Activated CD8-positive, alpha-beta memory T cell treated with anti-CD3 and anti-CD28 coated beads for 36 hours (primary cell): Measurements from ENCODE around the gene PITPNM1. TPM values are rescaled to one million over a fixed set of nuclear protein-coding genes. Genes with fewer than 3 reads are reported as not detected.

Source experiments
- CTCF ChIA-PET: fragments of 350-600 bp; sonication (Branson Sonifier 250); formaldehyde crosslinking; loops from one replicate; lab custom pipeline; 2021; ENCODE audit warnings: antibody characterized with exemption; lab: Charles Lee
- POLR2A ChIA-PET: fragments of 350-600 bp; sonication (Branson Sonifier 250); formaldehyde crosslinking; loops from one replicate; lab custom pipeline; 2021; ENCODE audit warnings: antibody characterized with exemption; lab: Charles Lee
- total RNA-seq, 2 experiments: library from RNA; stranded (reverse); gene quantifications; one replicate each; pipeline ENCODE4 v1.2.3, GENCODE V29; 2021

Gene PITPNM1
- total RNA-seq, 2 experiments from 2014 or later, result 102 to 104 TPM

- POLR2A ChIA-PET, result interaction anchor here (0.5 to 2.0 kb wide), 3 partner anchors 16 to 99 kb away, joined by 3 to 6 read pairs (median 6); no protein-coding TSS in a partner anchor
- CTCF ChIA-PET, result interaction anchor here (0.7 to 1.6 kb wide), 4 partner anchors 17 to 72 kb away, joined by 3 to 5 read pairs (median 4); partner anchors contain the start of gene PTPRCAP
These were observed 1.4 kb upstream of the PITPNM1 start for GRCh38 chr11:67506426-67507051.

GRCh38 chr11:67505605-67506396, 638 bp upstream of the PITPNM1 start:
- CTCF ChIA-PET, result interaction anchor here (0.7 to 1.7 kb wide), 8 partner anchors 17 to 105 kb away, joined by 3 to 10 read pairs (median 4); partner anchors contain the start of genes PPP1CA and PTPRCAP
- POLR2A ChIA-PET, result interaction anchor here (1.0 to 2.0 kb wide), 4 partner anchors 15 to 104 kb away, joined by 3 to 6 read pairs (median 3); partner anchors contain the start of gene PPP1CA

GRCh38 chr11:67504005-67504949, 886 bp downstream of the PITPNM1 start:
- POLR2A ChIA-PET, result interaction anchor here (1.3 to 2.0 kb wide), 2 partner anchors 14 to 103 kb away, joined by 3 to 6 read pairs; partner anchors contain the start of gene PPP1CA
- CTCF ChIA-PET, result interaction anchor here (1.7 kb wide), 1 partner anchor 39 kb away, joined by 5 read pairs; no protein-coding TSS in a partner anchor

- ChIA-PET CTCF (interaction anchor here (0.6 kb wide), 1 partner anchor 159 kb away, joined by 3 read pairs; no protein-coding TSS in a partner anchor), POLR2A (interaction anchor here (1.1 kb wide), 1 partner anchor 19 kb away, joined by 3 read pairs; no protein-coding TSS in a partner anchor)
These were observed 1.8 kb downstream of the PITPNM1 start for GRCh38 chr11:67503119-67504004.

GRCh38 chr11:67502328-67502979, 2.7 kb downstream of the PITPNM1 start:
- CTCF ChIA-PET, result interaction anchor here (0.8 kb wide), 1 partner anchor 15 kb away, joined by 3 read pairs; no protein-coding TSS in a partner anchor
- POLR2A ChIA-PET, result interaction anchor here (1.1 kb wide), 1 partner anchor 18 kb away, joined by 3 read pairs; no protein-coding TSS in a partner anchor

- POLR2A ChIA-PET, result no interaction called here
- CTCF ChIA-PET, result interaction anchor here (0.6 to 1.5 kb wide), 3 partner anchors 14 to 145 kb away, joined by 3 to 4 read pairs (median 3); partner anchors contain the start of gene PTPRCAP
These were observed 3.3 kb downstream of the PITPNM1 start for GRCh38 chr11:67501854-67502253.

- ChIA-PET CTCF (interaction anchor here (0.6 to 1.6 kb wide), 3 partner anchors 14 to 144 kb away, joined by 3 to 5 read pairs (median 4); partner anchors contain the start of gene PTPRCAP), POLR2A (no interaction called here)
These were observed 4.1 kb downstream of the PITPNM1 start for GRCh38 chr11:67500831-67501715.

- POLR2A ChIA-PET, result interaction anchor here (0.6 kb wide), 1 partner anchor 41 kb away, joined by 3 read pairs; no protein-coding TSS in a partner anchor
- CTCF ChIA-PET, result interaction anchor here (1.5 to 1.6 kb wide), 3 partner anchors 13 to 99 kb away, joined by 4 to 5 read pairs (median 4); partner anchors contain the start of genes PPP1CA and PTPRCAP
These were observed 4.7 kb downstream of the PITPNM1 start for GRCh38 chr11:67500484-67500821.

GRCh38 chr11:67499808-67500483, 5.2 kb downstream of the PITPNM1 start:
- ChIA-PET POLR2A (interaction anchor here (0.6 kb wide), 1 partner anchor 41 kb away, joined by 3 read pairs; no protein-coding TSS in a partner anchor), CTCF (interaction anchor here (1.1 to 1.6 kb wide), 3 partner anchors 13 to 99 kb away, joined by 4 to 5 read pairs (median 4); partner anchors contain the start of gene PPP1CA)

GRCh38 chr11:67498544-67498972, 6.6 kb downstream of the PITPNM1 start:
- ChIA-PET POLR2A (no interaction called here), CTCF (interaction anchor here (1.6 kb wide), 1 partner anchor 97 kb away, joined by 4 read pairs; the partner anchor contains the start of gene PPP1CA)

GRCh38 chr11:67497656-67498291, 7.4 kb downstream of the PITPNM1 start:
- ChIA-PET CTCF (no interaction called here), POLR2A (no interaction called here)

GRCh38 chr11:67496113-67496512, 9.1 kb downstream of the PITPNM1 start:
- ChIA-PET CTCF (no interaction called here), POLR2A (no interaction called here)

GRCh38 chr11:67495234-67496005, 9.7 kb downstream of the PITPNM1 start:
- ChIA-PET CTCF (no interaction called here), POLR2A (no interaction called here)
